GM13977 (cell line): ENCODE measurements around the gene BRSK2.
"Not testable (repeated sequence)": the region's sequence is repeated elsewhere in the genome, so short reads cannot be mapped to it uniquely, and the experiment has no call there.

Source experiments
- DNase-seq: peaks from one replicate; pipeline ENCODE4 v3.0.0; 2012; ENCODE audit warnings: low spot score
- in situ Hi-C: fragments of 300-500 bp; cut with MboI; formaldehyde crosslinking; loops from one replicate; pipeline ENCODE4 v1.12.0; 2022; ENCODE audit warnings: low sequenced_read_pairs, low pct_unique_long_range_greater_than_20kb, mixed read lengths, inconsistent platforms; ENCODE audit not compliant: unreplicated experiment
- TF ChIP-seq, protein P1 (sequence below): IDR thresholded peaks from 2 replicates; pipeline ENCODE4 v1.5.1; 2012; ENCODE audit warnings: mild to moderate bottlenecking, control low read depth; ENCODE audit not compliant: insufficient read depth; ENCODE audit errors: extremely low read depth, missing control alignments

BRSK2 gene

DNA sequence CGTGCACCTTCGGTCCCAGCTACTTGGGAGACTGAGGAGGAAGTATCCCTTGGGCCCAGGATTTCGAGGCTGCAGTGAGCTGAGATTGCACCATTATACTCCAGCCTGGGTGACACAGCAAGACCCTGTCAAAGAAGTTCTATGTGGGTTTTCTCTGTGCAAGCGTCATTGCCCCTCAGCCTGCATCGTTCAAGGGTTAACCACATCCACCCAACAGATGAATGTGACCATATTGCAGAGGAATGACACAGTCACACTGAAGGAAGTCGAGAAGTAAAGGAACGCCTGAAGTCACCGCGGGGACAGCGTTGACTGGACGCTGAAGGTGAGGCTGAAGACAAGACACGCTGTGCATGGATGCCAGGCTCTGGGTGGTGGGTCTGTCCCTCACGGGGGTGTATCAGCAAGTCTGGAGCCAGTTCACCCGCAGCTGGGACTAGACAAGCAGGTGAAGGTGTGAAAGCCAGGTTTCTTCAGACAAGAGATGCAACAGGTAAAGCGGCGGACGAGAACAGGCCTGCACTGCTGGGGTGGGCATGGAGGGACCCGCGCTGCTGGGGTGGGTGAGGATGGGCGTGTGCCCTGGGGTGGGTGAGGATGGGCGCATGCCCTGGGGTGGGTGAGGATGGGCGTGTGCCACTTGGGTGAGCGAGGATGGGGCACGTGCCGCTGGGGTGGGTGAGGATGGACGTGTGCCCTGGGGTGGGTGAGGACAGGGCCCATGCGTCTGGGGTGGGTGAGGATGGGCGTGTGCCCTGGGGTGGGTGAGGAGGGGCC is 43.8 kb upstream of the BRSK2 start:
- no peak for DNase-seq

DNA sequence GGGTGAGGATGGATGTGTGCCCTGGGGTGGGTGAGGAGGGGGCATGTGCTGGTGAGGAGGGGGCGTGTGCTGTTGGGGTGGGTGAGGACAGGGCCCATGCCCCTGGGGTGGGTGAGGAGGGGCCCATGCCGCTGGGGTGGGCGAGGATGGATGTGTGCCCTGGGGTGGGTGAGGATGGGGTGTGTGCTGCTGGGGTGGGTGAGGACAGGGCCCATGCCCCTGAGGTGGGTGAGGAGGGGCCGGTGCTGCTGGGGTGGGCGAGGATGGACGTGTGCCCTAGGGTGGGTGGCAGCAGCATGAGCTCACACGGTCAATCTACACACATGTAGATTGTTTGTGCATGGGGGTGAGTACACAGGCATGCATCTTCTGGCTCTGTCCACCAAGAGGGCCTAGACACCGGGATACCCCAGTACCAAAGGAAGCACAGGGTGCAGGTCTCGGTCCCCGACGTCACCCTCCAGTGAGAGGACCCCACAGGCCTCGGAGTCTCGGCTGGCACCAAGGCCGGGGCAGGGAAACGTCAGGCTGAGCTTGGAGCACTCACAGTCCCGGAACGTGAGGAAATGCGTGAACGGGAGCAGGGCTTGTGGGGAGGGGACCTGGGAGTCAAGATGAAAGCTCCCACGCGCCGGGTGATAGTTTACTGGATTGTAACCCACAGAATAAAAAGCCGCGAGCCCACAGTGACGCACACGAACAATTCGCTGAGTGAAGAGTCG is 42.9 kb upstream of the BRSK2 start:
- TF ChIP-seq, protein P1, sequence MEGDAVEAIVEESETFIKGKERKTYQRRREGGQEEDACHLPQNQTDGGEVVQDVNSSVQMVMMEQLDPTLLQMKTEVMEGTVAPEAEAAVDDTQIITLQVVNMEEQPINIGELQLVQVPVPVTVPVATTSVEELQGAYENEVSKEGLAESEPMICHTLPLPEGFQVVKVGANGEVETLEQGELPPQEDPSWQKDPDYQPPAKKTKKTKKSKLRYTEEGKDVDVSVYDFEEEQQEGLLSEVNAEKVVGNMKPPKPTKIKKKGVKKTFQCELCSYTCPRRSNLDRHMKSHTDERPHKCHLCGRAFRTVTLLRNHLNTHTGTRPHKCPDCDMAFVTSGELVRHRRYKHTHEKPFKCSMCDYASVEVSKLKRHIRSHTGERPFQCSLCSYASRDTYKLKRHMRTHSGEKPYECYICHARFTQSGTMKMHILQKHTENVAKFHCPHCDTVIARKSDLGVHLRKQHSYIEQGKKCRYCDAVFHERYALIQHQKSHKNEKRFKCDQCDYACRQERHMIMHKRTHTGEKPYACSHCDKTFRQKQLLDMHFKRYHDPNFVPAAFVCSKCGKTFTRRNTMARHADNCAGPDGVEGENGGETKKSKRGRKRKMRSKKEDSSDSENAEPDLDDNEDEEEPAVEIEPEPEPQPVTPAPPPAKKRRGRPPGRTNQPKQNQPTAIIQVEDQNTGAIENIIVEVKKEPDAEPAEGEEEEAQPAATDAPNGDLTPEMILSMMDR = no peak
- in situ Hi-C loops = no loop called here
- no peak for DNase-seq

More for the DNA sequence above, 43.8 kb upstream of the BRSK2 start:
- in situ Hi-C loops = no loop called here
- TF ChIP-seq, protein P1 = no peak

DNA sequence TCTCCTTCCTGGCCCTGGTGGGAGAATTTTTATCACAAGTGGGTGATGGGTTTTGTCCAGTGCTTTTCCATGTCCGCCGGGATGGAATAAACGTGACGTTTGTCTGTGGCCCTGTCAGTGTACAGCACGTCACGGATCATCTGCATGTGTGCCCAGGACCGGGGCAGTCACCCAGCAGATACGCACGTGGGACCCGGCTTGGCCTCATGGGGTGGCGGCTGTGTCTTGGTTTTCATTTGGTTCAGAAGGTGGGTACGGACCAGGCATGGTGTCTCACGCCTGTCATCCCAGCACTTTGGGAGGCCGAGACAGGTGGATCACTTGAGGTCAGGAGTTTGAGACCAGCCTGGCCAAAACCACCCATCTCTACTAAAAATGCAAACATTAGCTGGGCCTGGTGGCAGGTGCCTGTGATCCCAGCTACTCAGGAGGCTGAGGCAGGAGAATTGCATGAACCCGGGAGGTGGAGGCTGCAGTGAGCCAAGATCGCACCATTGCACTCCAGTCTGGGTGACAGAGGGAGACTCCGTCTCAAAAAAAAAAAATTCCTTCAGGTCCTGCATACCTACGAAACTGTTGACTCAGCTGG is 42.2 kb upstream of the BRSK2 start:
- DNase-seq, in situ Hi-C loops: not testable (repeated sequence)

- no peak for DNase-seq
- TF ChIP-seq, protein P1 = no peak
- in situ Hi-C loops = no loop called here
Measured at GRCh38 chr11:1348146-1348795, 41.5 kb upstream of the BRSK2 start.

DNA sequence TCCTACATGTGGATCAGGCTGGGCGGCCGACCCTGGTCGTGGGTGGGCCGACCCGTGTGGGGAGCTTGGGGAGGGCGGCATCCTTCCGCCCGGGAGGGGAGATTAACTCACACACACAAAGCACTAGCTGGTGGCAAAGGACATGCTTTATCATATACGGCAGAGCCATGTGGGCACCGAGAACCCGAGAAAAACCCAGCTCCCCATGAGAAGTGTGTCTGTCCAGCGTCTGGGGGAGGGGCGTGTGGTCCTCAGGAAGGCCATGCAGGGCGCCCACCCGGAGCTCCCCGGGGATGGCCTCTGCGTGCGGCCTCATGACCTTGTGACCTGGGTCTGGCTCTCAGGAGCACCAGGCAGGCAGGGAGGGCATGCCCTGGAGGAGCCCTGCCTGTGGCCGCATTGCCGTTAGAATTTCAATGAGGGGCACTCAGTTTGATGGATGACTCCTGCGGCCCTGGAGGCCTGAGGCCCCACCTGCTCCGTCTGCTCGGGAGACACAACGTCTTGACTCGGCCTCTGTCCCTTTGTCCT is 40.9 kb upstream of the BRSK2 start:
- in situ Hi-C loops = no loop called here
- DNase-seq = no peak
- TF ChIP-seq, protein P1 = no peak

DNA sequence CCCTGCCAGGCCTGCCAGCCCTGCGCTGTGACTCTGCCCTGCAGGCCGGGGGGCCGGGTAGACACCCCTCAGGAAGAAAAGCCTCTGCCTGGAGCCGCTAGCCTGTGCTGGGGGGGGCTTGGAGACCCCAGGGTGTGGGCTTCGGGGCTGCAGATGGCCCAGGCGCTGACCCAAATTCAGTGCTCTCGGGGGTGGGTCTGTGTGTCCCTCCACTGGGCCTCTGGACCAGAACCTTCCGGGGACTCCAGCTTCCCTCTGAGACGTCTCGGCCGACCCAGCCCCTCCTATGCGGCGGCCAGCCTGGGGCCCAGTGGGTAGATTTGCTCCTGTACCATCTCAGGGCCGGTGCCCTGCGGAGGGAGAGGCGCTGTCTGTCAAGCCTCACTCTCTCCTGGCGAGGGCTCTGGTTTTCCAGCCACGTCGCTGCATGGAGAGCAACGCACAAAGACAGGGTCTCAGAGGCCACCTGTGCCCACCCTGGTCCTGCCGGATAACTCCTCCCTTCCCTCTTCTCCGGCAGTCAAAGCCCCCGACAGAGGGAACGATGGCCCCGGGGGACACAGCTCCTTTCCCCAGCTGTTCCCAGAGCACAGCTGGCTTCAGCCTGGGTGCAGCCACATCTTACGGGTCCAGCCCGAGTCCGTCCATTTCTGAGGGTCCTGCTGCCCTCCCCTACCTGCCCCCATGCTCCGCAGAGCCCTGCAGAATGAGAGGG is 40.2 kb upstream of the BRSK2 start:
- in situ Hi-C loops = no loop called here

More for the DNA sequence above, 40.2 kb upstream of the BRSK2 start:
- TF ChIP-seq, protein P1 = no peak
- DNase-seq = no peak
